Fibroblast of skin of left quadriceps (primary cell): Measurements from ENCODE around the gene HSPBAP1.
"Not testable (repeated sequence)": the region's sequence is repeated elsewhere in the genome, so short reads cannot be mapped to it uniquely, and the experiment has no call there.

Experiments used
- DNase-seq, 2 experiments: peaks; one replicate each; pipeline ENCODE4 v3.0.0-alpha.2; 2013; ENCODE audit warnings: low read depth in 2 of 2

Gene HSPBAP1

GRCh38 chr3:122742234-122742633, 51.4 kb downstream of the HSPBAP1 start:
- no peak for DNase-seq

- DNase-seq: no peak
These were observed 54.5 kb downstream of the HSPBAP1 start for GRCh38 chr3:122739172-122739571.

- not testable (repeated sequence) for DNase-seq
These were observed 60.7 kb downstream of the HSPBAP1 start for GRCh38 chr3:122732682-122733525.

- no peak for DNase-seq
These were observed 63.4 kb downstream of the HSPBAP1 start for GRCh38 chr3:122730240-122730639.

GRCh38 chr3:122728756-122729514, 64.7 kb downstream of the HSPBAP1 start:
- DNase-seq: no peak

- DNase-seq: no peak
These were observed 65.4 kb downstream of the HSPBAP1 start for GRCh38 chr3:122728186-122728585.

GRCh38 chr3:122727766-122728165, 65.9 kb downstream of the HSPBAP1 start:
- DNase-seq: no peak

- DNase-seq: no peak
These were observed 66.3 kb downstream of the HSPBAP1 start for GRCh38 chr3:122727294-122727693.

GRCh38 chr3:122725106-122725505, 68.5 kb downstream of the HSPBAP1 start:
- DNase-seq: no peak

- DNase-seq: no peak
These were observed 74.2 kb downstream of the HSPBAP1 start for GRCh38 chr3:122719273-122719921.

GRCh38 chr3:122716667-122717066, 77.0 kb downstream of the HSPBAP1 start:
- DNase-seq: no peak

GRCh38 chr3:122714273-122714672, 79.4 kb downstream of the HSPBAP1 start:
- DNase-seq: no peak

- not testable (repeated sequence) for DNase-seq
These were observed 82.9 kb downstream of the HSPBAP1 start for GRCh38 chr3:122710616-122711251.

GRCh38 chr3:122705379-122705778, 88.3 kb downstream of the HSPBAP1 start:
- DNase-seq: no peak

- no peak for DNase-seq
These were observed 93.4 kb downstream of the HSPBAP1 start for GRCh38 chr3:122700193-122700592.

GRCh38 chr3:122697952-122698620, 95.5 kb downstream of the HSPBAP1 start:
- no peak for DNase-seq

- DNase-seq: no peak
These were observed 97.6 kb downstream of the HSPBAP1 start for GRCh38 chr3:122695927-122696561.

GRCh38 chr3:122694966-122695365, 98.7 kb downstream of the HSPBAP1 start:
- DNase-seq: no peak

- no peak for DNase-seq
These were observed 101.0 kb downstream of the HSPBAP1 start for GRCh38 chr3:122692674-122693073.

- no peak for DNase-seq
These were observed 102.4 kb downstream of the HSPBAP1 start for GRCh38 chr3:122691195-122691594.

GRCh38 chr3:122690096-122690495, 103.5 kb downstream of the HSPBAP1 start:
- DNase-seq: no peak
